NB4 (cell line): ENCODE results near the gene TUBA4B.

Experiments used
- CTCF ChIP-seq: IDR thresholded peaks from one replicate; pipeline ENCODE4 v1.5.1; 2012; ENCODE audit warnings: low read depth, low read length
- POLR2A ChIP-seq: IDR thresholded peaks from 2 replicates; pipeline ENCODE4 v1.6.1; 2011; ENCODE audit warnings: mild to moderate bottlenecking; ENCODE audit not compliant: insufficient read length; ENCODE audit errors: extremely low read depth

- TF ChIP-seq POLR2A (no peak), CTCF (no peak)
Observed at GRCh38 chr2:219274361-219274921, 21.4 kb downstream of the TUBA4B start.
